Bronchial epithelial cell (primary cell): Measurements from ENCODE around the gene RASL10B. TPM values are rescaled to one million over a fixed set of nuclear protein-coding genes. Genes with fewer than 3 reads are reported as not detected.

Source experiments
- DNase-seq: peaks from one replicate; pipeline ENCODE4 v3.0.0-alpha.2; 2010; ENCODE audit warnings: low read depth
- FAIRE-seq: peaks from 2 replicates; lab custom pipeline; 2011; peaks lifted over from hg19 to GRCh38; lab: Jason Lieb, UNC
- H3K27me3 ChIP-seq: 2 replicates; pipeline ENCODE4 v1.5.1; 2011; ENCODE audit warnings: low read length; ENCODE audit not compliant: control insufficient read depth, insufficient read depth
- H3K36me3 ChIP-seq: 2 replicates; pipeline ENCODE4 v1.5.1; 2011; ENCODE audit warnings: low read length; ENCODE audit not compliant: control insufficient read depth, insufficient read depth
- H3K4me3 ChIP-seq: 2 replicates; pipeline ENCODE4 v1.5.1; 2011; ENCODE audit warnings: mild to moderate bottlenecking, low read depth, low read length, control low read depth
- total RNA-seq: library from RNA; depleted of rRNA; stranded (reverse); fragments of >200 nt; gene quantifications from 2 replicates; pipeline ENCODE4 v1.2.1, GENCODE V29; 2014
- TF ChIP-seq, protein P1 (sequence below): IDR thresholded peaks from 2 replicates; pipeline ENCODE4 v1.5.1; 2011; ENCODE audit warnings: mild to moderate bottlenecking, moderate library complexity, low read length, control low read depth, inconsistent platforms; ENCODE audit not compliant: insufficient read depth, severe bottlenecking

Gene RASL10B
- total RNA-seq, 1 donor from 2014 or later: 0.53 TPM

DNA sequence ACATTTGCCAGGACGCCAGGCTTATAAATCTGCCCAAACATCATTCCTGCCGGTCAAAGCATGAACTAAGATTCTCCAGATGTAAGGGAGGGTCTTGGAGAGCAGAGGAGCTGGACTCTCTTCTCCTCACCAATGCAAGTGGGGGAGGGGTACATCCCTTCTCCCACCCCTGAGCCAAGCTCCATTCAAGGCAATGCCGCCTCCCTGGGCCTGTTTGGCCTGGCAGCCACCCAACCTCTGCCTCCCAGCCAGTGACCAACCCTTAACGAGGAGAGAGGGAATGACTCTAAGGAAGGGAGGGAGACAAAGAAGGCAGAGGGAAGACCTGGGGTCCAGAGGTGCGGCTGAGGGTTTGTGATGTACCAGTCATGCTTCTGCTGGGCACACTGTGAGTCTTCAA, 43.1 kb downstream of the RASL10B start:
- FAIRE-seq: no peak
- TF ChIP-seq, protein P1, sequence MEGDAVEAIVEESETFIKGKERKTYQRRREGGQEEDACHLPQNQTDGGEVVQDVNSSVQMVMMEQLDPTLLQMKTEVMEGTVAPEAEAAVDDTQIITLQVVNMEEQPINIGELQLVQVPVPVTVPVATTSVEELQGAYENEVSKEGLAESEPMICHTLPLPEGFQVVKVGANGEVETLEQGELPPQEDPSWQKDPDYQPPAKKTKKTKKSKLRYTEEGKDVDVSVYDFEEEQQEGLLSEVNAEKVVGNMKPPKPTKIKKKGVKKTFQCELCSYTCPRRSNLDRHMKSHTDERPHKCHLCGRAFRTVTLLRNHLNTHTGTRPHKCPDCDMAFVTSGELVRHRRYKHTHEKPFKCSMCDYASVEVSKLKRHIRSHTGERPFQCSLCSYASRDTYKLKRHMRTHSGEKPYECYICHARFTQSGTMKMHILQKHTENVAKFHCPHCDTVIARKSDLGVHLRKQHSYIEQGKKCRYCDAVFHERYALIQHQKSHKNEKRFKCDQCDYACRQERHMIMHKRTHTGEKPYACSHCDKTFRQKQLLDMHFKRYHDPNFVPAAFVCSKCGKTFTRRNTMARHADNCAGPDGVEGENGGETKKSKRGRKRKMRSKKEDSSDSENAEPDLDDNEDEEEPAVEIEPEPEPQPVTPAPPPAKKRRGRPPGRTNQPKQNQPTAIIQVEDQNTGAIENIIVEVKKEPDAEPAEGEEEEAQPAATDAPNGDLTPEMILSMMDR: no peak
- peaks cover 18% of the 10 kb centered on the region for H3K36me3 ChIP-seq
- H3K27me3 ChIP-seq: no peaks in the 10 kb centered on the region
- DNase-seq: no peak
- no peak overlapping the region for H3K4me3 ChIP-seq

DNA sequence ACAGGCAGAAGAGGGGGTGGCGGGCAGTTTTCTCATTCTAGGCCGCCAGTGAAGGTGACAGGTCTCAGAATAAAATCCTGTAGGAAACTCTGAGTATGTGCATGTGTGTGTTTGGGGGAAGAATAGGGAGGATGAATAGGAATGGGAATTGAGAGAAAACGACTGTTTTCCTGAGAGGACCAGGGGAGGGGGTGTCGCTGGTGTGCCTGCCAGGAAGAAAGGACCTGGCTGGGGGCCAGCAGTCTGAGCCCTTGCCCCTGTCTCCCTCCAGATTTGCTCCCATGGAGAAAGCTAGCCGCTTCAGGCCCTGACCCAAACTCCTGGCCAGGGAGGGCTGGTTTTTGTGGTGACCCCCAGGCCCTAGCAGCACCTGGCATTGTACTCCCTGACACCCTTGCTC, 43.6 kb downstream of the RASL10B start:
- TF ChIP-seq, protein P1: no peak
- FAIRE-seq: no peak
- no peak overlapping the region for H3K4me3 ChIP-seq

DNA sequence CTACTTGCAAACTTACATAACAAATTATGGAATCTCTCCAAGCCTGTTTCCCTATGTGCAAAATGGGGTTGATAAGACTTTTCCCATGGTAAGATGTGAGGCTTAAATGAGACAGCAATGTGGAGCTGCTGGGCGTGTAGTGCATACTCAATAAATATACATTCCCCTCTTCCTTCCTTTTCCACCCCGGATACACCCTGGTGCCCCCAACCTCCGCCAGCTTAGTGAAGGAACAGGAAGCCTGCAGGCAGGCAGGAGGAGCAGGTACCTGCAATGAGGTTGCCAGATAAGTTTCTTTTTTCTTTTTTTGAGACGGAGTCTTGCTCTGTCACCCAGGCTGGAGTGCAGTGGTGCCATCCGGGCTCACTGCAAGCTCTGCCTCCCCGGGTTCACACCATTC, 44.1 kb downstream of the RASL10B start:
- H3K27me3 ChIP-seq: no peaks in the 10 kb centered on the region
- DNase-seq (no peak), FAIRE-seq (no peak)
- no peak overlapping the region for H3K4me3 ChIP-seq
- TF ChIP-seq, protein P1: no peak
- peaks cover 19% of the 10 kb centered on the region for H3K36me3 ChIP-seq

More for the DNA sequence above, 43.6 kb downstream of the RASL10B start:
- Histone ChIP-seq H3K36me3 (peaks cover 19% of the 10 kb centered on the region), H3K27me3 (no peaks in the 10 kb centered on the region)
- DNase-seq: no peak

DNA sequence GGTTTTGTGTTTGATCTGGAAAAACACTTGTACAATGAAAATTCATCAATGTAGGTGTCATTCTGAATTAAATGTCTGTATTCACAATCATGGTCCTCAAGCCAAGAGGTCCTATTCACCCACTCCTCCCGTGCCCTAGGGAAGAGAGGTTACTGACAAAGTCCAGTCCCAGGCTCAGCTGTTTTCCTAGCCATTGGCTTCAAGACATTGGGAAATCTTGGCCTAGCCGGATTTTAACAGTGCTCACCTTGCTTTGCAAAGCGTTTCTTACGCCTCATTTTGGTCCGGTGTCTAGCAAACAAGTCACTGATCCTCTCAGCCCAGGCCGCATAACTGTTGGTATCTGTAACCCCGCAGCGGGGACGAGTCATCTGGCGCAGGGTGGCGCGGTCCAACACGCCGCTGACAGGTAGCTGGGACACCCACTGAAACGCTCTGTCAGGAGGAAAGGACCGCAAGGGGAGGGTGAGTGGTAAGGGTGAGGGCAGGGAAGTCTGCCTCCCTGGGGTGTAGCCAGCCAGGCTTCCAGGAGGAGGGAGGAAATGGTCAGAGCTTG, 47.3 kb downstream of the RASL10B start:
- Histone ChIP-seq H3K36me3 (peaks cover 24% of the 10 kb centered on the region), H3K4me3 (no peak overlapping the region), H3K27me3 (no peaks in the 10 kb centered on the region)
- FAIRE-seq: no peak
- peak; percentile 31 for DNase-seq
- TF ChIP-seq, protein P1: no peak

DNA sequence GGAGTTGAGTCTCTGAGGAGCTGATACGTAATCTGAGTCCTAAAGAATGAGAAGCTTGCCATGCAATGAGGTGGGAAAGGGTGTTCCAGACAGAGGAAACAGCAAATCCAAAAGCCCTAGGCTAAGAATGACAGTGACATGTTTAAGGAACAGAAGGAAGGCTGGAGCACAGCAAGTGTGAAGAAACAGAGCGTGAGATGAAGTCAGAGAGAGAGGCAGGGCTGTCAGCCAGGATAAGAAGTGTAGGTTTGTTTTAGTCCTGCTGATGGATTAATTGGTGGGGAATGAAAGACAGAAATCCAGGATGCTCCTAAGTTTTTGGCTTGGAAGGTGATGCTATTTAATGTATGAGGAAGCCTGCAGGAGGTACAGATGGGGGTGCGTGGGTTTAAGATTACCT, 49.5 kb downstream of the RASL10B start:
- DNase-seq (no peak), FAIRE-seq (no peak)
- no peaks in the 10 kb centered on the region for H3K27me3 ChIP-seq
- H3K4me3 ChIP-seq: no peak overlapping the region
- TF ChIP-seq, protein P1: no peak
- peaks cover 24% of the 10 kb centered on the region for H3K36me3 ChIP-seq

DNA sequence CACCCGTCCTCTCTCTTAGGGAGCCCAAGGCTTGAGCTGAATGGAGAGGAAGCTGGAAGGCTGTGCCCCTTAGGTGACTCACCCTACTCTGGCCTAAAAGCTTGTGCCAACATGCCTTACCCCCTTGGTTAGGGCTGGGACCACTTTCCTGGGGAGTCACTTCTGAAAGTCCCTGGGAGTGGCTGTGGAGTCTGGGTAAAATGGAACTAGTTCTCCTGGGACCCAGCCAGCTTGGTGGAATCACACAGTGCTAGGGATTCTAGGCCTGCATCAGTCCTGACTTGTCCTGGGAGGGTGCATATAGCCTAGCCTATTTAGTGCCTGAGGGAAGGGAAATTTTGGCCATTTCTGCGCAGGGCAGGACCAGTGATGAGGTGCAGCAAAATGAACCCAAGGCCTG, 53.5 kb downstream of the RASL10B start:
- Histone ChIP-seq H3K4me3 (no peak overlapping the region), H3K27me3 (no peaks in the 10 kb centered on the region), H3K36me3 (peaks cover 11% of the 10 kb centered on the region)
- FAIRE-seq: no peak
- peak; percentile 100 for DNase-seq
- TF ChIP-seq, protein P1: no peak
